ENCODE data around the gene TACC3.
"Not testable (repeated sequence)": the region's sequence is repeated elsewhere in the genome, so short reads cannot be mapped to it uniquely, and the experiment has no call there.

TACC3 gene

GRCh38 chr4:1701671-1702070, 19.6 kb upstream of the TACC3 start:
- in situ Hi-C loops (cut with MboI; ENCODE audit: low sequenced_read_pairs) = not testable (repeated sequence)

- in situ Hi-C loops (cut with MboI; ENCODE audit: low sequenced_read_pairs) = no loop called here
Measured at GRCh38 chr4:1703867-1704266, 17.5 kb upstream of the TACC3 start.

GRCh38 chr4:1705732-1706131, 15.6 kb upstream of the TACC3 start:
- in situ Hi-C loops (cut with MboI; ENCODE audit: low sequenced_read_pairs) = no loop called here

- in situ Hi-C loops (cut with MboI; ENCODE audit: low sequenced_read_pairs) = no loop called here
Measured at GRCh38 chr4:1706358-1706757, 15.0 kb upstream of the TACC3 start.

- in situ Hi-C loops (cut with MboI; ENCODE audit: low sequenced_read_pairs) = no loop called here
Measured at GRCh38 chr4:1708581-1708980, 12.7 kb upstream of the TACC3 start.

GRCh38 chr4:1711055-1711570, 10.2 kb upstream of the TACC3 start:
- in situ Hi-C loops (cut with MboI; ENCODE audit: low sequenced_read_pairs) = no loop called here

GRCh38 chr4:1711571-1712215, 9.6 kb upstream of the TACC3 start:
- in situ Hi-C loops (cut with MboI; ENCODE audit: low sequenced_read_pairs) = no loop called here

- in situ Hi-C loops (cut with MboI; ENCODE audit: low sequenced_read_pairs) = no loop called here
Measured at GRCh38 chr4:1712216-1713002, 8.9 kb upstream of the TACC3 start, which contains the start of gene SLBP. Gene SLBP, minus strand, starts transcription at chr4:1712319. Its CDS starts 131 bp downstream, at chr4:1712188.

GRCh38 chr4:1713003-1713851, 8.1 kb upstream of the TACC3 start:
- in situ Hi-C loops (cut with MboI; ENCODE audit: low sequenced_read_pairs) = no loop called here

GRCh38 chr4:1714303-1715001, 6.9 kb upstream of the TACC3 start:
- in situ Hi-C loops (cut with MboI; ENCODE audit: low sequenced_read_pairs) = no loop called here

- in situ Hi-C loops (cut with MboI; ENCODE audit: low sequenced_read_pairs) = no loop called here
Measured at GRCh38 chr4:1715002-1715758, 6.1 kb upstream of the TACC3 start.

- in situ Hi-C loops (cut with MboI; ENCODE audit: low sequenced_read_pairs) = no loop called here
Measured at GRCh38 chr4:1716065-1716945, 5.0 kb upstream of the TACC3 start.

- in situ Hi-C loops (cut with MboI; ENCODE audit: low sequenced_read_pairs) = no loop called here
Measured at GRCh38 chr4:1717129-1718094, 3.9 kb upstream of the TACC3 start.

- in situ Hi-C loops (cut with MboI; ENCODE audit: low sequenced_read_pairs) = no loop called here
Measured at GRCh38 chr4:1718095-1718850, 3.0 kb upstream of the TACC3 start.

GRCh38 chr4:1720163-1720983, 948 bp upstream of the TACC3 start:
- in situ Hi-C loops (cut with MboI; ENCODE audit: low sequenced_read_pairs) = no loop called here
